WTC11 (cell line): ENCODE data around the gene C20orf96. TPM values are rescaled to one million over a fixed set of nuclear protein-coding genes. Genes with fewer than 3 reads are reported as not detected.

Source experiments
- ATAC-seq: fragments of 200-7000 bp; cut with Tn5 transposase; 2 replicates; pipeline ENCODE4 v1.10.0; 2021; ENCODE audit warnings: mild to moderate bottlenecking, moderate library complexity
- CTCF ChIA-PET: fragments of 300-600 bp; sonication (Branson Sonifier 250); formaldehyde crosslinking; loops from one replicate; lab custom pipeline; 2021; ENCODE audit warnings: antibody characterized with exemption; lab: Charles Lee
- POLR2A ChIA-PET: fragments of 350-600 bp; sonication (Branson Sonifier 250); formaldehyde crosslinking; loops from one replicate; lab custom pipeline; 2021; ENCODE audit warnings: antibody characterized with exemption; lab: Charles Lee
- DNase-seq: peaks from one replicate; pipeline ENCODE4 v3.0.0; 2021; ENCODE audit warnings: low spot score
- H3K27ac Mint-ChIP-seq: 2 replicates; pipeline ENCODE4 v1.8.0; 2021; ENCODE audit warnings: mixed read lengths
- H3K27me3 Mint-ChIP-seq: 2 replicates; pipeline ENCODE4 v1.8.0; 2021; ENCODE audit warnings: low read depth, mild to moderate bottlenecking, moderate library complexity, mixed read lengths
- H3K36me3 Mint-ChIP-seq: 2 replicates; pipeline ENCODE4 v1.8.0; 2021; ENCODE audit warnings: mixed read lengths
- H3K4me1 Mint-ChIP-seq: 2 replicates; pipeline ENCODE4 v1.8.0; 2022; ENCODE audit warnings: mixed read lengths
- H3K4me3 Mint-ChIP-seq: 2 replicates; pipeline ENCODE4 v1.8.0; 2021; ENCODE audit warnings: mild to moderate bottlenecking, moderate library complexity, mixed read lengths
- H3K9me3 Mint-ChIP-seq: 2 replicates; pipeline ENCODE4 v1.8.0; 2021; ENCODE audit warnings: mixed read lengths
- CREM ChIP-seq: sonication (generic); formaldehyde crosslinking; IDR thresholded peaks from 2 replicates; pipeline ENCODE4 v1.8.1; 2022; ENCODE audit warnings: mild to moderate bottlenecking, missing genetic modification reagents, moderate library complexity
- ELF4 ChIP-seq: sonication (generic); formaldehyde crosslinking; IDR thresholded peaks from 2 replicates; pipeline ENCODE4 v1.8.1; 2022; ENCODE audit warnings: low read depth, mild to moderate bottlenecking, moderate library complexity, missing genetic modification reagents
- FOXK1 ChIP-seq: sonication (generic); formaldehyde crosslinking; IDR thresholded peaks from 2 replicates; pipeline ENCODE4 v1.8.0; 2022; ENCODE audit warnings: mild to moderate bottlenecking, moderate library complexity, missing genetic modification reagents
- IRF2 ChIP-seq: sonication (generic); formaldehyde crosslinking; IDR thresholded peaks from 2 replicates; pipeline ENCODE4 v1.8.0; 2022; ENCODE audit warnings: low read depth, missing genetic modification reagents, borderline replicate concordance
- NR2C2 ChIP-seq: sonication (generic); formaldehyde crosslinking; IDR thresholded peaks from 2 replicates; pipeline ENCODE4 v1.8.0; 2022; ENCODE audit warnings: mild to moderate bottlenecking, missing genetic modification reagents
- RELA ChIP-seq: sonication (generic); formaldehyde crosslinking; IDR thresholded peaks from 2 replicates; pipeline ENCODE4 v1.8.1; 2022; ENCODE audit warnings: missing genetic modification reagents, mild to moderate bottlenecking, borderline replicate concordance
- SMAD4 ChIP-seq: sonication (generic); formaldehyde crosslinking; IDR thresholded peaks from 2 replicates; pipeline ENCODE4 v1.8.0; 2022; ENCODE audit warnings: mild to moderate bottlenecking, missing genetic modification reagents
- SP1 ChIP-seq: sonication (generic); formaldehyde crosslinking; conservative IDR thresholded peaks from 2 replicates; pipeline ENCODE4 v1.8.1; 2022; ENCODE audit warnings: missing genetic modification reagents
- ZNF416 ChIP-seq: fragments of 250-450 bp; sonication (Bioruptor Pico); IDR thresholded peaks from 2 replicates; pipeline ENCODE4 v1.9.0; 2021; ENCODE audit warnings: mild to moderate bottlenecking, inconsistent platforms
- total RNA-seq: library from RNA; stranded (reverse); gene quantifications from 3 replicates; pipeline ENCODE4 v1.2.3, GENCODE V29; 2021
- TF ChIP-seq, protein P1 (sequence below): sonication (generic); formaldehyde crosslinking; IDR thresholded peaks from 2 replicates; pipeline ENCODE4 v1.8.0; 2022; ENCODE audit warnings: missing genetic modification reagents
- TF ChIP-seq, protein P2 (sequence below): sonication (generic); formaldehyde crosslinking; IDR thresholded peaks from 2 replicates; pipeline ENCODE4 v1.8.1; 2022; ENCODE audit warnings: missing genetic modification reagents, borderline replicate concordance
- TF ChIP-seq, protein P3 (sequence below): sonication (generic); formaldehyde crosslinking; IDR thresholded peaks from 2 replicates; pipeline ENCODE4 v1.8.1; 2023; ENCODE audit warnings: mild to moderate bottlenecking, missing genetic modification reagents, moderate library complexity
- TF ChIP-seq, protein P4 (sequence below): fragments of 250-450 bp; sonication (Bioruptor Pico); conservative IDR thresholded peaks from 2 replicates; pipeline ENCODE4 v1.9.0; 2021; ENCODE audit warnings: mild to moderate bottlenecking
- TF ChIP-seq, protein P5 (sequence below): fragments of 200-600 bp; IDR thresholded peaks from 2 replicates; pipeline ENCODE4 v1.8.0; 2022; ENCODE audit warnings: antibody characterized with exemption
- TF ChIP-seq, protein P6 (sequence below): sonication (generic); formaldehyde crosslinking; IDR thresholded peaks from 2 replicates; pipeline ENCODE4 v1.8.1; 2022; ENCODE audit warnings: mild to moderate bottlenecking, moderate library complexity, missing genetic modification reagents
- TF ChIP-seq, protein P7 (sequence below): fragments of 250-450 bp; sonication (Bioruptor Pico); IDR thresholded peaks from 2 replicates; pipeline ENCODE4 v1.9.0; 2021; ENCODE audit warnings: mild to moderate bottlenecking, borderline replicate concordance
- TF ChIP-seq, protein P8 (sequence below): sonication (generic); formaldehyde crosslinking; IDR thresholded peaks from 2 replicates; pipeline ENCODE4 v1.8.1; 2023; ENCODE audit warnings: mild to moderate bottlenecking, missing genetic modification reagents

The C20orf96 gene
- total RNA-seq, 1 experiment from 2014 or later = 22.1 TPM

DNA sequence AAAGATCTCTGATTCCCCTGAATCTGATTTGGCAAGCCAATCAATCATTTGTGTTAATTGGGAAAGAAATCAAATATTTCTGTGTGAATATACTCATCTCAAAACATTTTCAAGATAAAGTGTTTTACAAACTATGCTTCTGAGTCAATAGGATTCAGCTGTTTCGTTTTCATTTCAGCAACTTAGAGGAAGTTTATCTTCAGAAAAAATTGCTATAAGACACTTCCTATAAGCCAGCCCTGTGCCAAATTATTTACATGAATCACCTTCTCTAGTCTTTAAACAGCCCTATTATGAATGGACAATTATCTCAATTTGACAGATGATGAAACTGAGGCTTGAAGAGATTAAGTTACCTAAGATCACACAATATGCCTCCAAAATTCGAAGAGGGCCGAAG, 52.6 kb downstream of the C20orf96 start (continued):
- TF ChIP-seq, protein P1, sequence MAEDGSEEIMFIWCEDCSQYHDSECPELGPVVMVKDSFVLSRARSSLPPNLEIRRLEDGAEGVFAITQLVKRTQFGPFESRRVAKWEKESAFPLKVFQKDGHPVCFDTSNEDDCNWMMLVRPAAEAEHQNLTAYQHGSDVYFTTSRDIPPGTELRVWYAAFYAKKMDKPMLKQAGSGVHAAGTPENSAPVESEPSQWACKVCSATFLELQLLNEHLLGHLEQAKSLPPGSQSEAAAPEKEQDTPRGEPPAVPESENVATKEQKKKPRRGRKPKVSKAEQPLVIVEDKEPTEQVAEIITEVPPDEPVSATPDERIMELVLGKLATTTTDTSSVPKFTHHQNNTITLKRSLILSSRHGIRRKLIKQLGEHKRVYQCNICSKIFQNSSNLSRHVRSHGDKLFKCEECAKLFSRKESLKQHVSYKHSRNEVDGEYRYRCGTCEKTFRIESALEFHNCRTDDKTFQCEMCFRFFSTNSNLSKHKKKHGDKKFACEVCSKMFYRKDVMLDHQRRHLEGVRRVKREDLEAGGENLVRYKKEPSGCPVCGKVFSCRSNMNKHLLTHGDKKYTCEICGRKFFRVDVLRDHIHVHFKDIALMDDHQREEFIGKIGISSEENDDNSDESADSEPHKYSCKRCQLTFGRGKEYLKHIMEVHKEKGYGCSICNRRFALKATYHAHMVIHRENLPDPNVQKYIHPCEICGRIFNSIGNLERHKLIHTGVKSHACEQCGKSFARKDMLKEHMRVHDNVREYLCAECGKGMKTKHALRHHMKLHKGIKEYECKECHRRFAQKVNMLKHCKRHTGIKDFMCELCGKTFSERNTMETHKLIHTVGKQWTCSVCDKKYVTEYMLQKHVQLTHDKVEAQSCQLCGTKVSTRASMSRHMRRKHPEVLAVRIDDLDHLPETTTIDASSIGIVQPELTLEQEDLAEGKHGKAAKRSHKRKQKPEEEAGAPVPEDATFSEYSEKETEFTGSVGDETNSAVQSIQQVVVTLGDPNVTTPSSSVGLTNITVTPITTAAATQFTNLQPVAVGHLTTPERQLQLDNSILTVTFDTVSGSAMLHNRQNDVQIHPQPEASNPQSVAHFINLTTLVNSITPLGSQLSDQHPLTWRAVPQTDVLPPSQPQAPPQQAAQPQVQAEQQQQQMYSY (CRISPR knock-in tag) = no peak
- TF ChIP-seq, protein P2, sequence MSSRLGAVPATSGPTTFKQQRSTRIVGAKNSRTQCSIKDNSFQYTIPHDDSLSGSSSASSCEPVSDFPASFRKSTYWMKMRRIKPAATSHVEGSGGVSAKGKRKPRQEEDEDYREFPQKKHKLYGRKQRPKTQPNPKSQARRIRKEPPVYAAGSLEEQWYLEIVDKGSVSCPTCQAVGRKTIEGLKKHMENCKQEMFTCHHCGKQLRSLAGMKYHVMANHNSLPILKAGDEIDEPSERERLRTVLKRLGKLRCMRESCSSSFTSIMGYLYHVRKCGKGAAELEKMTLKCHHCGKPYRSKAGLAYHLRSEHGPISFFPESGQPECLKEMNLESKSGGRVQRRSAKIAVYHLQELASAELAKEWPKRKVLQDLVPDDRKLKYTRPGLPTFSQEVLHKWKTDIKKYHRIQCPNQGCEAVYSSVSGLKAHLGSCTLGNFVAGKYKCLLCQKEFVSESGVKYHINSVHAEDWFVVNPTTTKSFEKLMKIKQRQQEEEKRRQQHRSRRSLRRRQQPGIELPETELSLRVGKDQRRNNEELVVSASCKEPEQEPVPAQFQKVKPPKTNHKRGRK (CRISPR knock-in tag) = no peak
- TF ChIP-seq, all 79 proteins: peak for 0

DNA sequence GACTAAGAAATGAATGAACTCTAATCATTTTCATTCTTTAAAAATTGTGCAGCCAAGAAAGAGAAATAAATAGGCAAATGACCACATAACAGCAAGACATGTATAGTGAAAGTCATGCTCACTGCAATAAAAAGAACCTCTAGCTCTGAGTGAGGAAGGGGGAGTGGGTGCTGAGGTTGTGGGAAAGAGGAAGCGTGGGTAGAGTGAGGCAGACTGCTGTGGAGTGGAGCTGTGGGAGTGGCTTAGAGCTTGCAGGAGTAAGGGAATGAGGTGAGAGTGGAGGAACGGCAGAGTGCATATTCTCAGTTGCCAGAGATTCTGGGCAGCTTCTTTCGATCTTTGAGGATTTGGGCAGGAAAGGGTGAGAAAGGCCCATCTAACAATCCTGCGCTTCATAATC, 53.1 kb downstream of the C20orf96 start:
- no peak for ATAC-seq
- ChIA-PET POLR2A (no interaction called here), CTCF (no interaction called here)
- Mint-ChIP-seq H3K9me3 (no peaks in the 10 kb centered on the region), H3K4me1 (no peaks in the 10 kb centered on the region), H3K27ac (no peak overlapping the region), H3K4me3 (no peak overlapping the region), H3K36me3 (no peaks in the 10 kb centered on the region), H3K27me3 (peaks cover 97% of the 10 kb centered on the region)
- no peak for DNase-seq
- TF ChIP-seq, protein P3, sequence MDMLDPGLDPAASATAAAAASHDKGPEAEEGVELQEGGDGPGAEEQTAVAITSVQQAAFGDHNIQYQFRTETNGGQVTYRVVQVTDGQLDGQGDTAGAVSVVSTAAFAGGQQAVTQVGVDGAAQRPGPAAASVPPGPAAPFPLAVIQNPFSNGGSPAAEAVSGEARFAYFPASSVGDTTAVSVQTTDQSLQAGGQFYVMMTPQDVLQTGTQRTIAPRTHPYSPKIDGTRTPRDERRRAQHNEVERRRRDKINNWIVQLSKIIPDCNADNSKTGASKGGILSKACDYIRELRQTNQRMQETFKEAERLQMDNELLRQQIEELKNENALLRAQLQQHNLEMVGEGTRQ = no peak
- TF ChIP-seq, protein P4, sequence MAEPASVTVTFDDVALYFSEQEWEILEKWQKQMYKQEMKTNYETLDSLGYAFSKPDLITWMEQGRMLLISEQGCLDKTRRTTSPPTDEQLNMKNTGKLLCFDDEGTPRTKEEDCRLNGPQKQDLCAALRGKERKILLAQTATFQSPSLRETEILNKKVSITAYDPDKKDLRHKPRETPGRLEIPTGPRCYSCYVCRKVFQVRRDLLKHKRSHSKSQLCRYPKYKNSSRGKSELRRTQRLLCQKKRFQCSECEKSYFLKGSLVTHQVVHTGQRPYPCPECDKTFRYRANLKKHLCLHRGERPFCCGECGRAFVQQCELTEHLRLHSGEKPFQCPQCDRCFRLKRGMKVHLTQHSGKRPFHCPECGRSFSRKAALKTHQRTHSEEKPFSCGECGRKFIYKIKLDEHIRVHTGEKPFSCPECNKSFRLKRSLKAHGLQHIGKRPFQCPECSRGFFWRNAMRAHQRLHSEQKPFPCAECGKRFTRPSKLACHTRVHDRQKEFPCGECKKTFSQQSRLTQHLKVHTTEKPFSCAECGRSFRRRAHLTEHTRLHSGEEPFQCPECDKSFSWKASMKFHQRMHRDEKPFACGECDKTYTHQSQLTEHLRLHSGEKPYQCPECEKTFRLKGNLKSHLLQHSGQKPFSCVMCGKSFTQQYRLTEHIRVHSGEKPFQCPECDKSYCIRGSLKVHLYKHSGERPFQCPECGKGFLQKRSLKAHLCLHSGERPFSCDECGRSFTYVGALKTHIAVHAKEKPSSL (CRISPR knock-in tag) = no peak
- TF ChIP-seq IRF2 (CRISPR knock-in tag) (no peak), ZNF416 (CRISPR knock-in tag) (no peak), SP1 (CRISPR knock-in tag) (no peak), NR2C2 (no peak), FOXK1 (no peak), CREM (CRISPR knock-in tag) (no peak), SMAD4 (CRISPR knock-in tag) (no peak), ELF4 (CRISPR knock-in tag) (no peak), RELA (no peak)
- TF ChIP-seq, protein P5, sequence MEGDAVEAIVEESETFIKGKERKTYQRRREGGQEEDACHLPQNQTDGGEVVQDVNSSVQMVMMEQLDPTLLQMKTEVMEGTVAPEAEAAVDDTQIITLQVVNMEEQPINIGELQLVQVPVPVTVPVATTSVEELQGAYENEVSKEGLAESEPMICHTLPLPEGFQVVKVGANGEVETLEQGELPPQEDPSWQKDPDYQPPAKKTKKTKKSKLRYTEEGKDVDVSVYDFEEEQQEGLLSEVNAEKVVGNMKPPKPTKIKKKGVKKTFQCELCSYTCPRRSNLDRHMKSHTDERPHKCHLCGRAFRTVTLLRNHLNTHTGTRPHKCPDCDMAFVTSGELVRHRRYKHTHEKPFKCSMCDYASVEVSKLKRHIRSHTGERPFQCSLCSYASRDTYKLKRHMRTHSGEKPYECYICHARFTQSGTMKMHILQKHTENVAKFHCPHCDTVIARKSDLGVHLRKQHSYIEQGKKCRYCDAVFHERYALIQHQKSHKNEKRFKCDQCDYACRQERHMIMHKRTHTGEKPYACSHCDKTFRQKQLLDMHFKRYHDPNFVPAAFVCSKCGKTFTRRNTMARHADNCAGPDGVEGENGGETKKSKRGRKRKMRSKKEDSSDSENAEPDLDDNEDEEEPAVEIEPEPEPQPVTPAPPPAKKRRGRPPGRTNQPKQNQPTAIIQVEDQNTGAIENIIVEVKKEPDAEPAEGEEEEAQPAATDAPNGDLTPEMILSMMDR = no peak
- TF ChIP-seq, protein P6, sequence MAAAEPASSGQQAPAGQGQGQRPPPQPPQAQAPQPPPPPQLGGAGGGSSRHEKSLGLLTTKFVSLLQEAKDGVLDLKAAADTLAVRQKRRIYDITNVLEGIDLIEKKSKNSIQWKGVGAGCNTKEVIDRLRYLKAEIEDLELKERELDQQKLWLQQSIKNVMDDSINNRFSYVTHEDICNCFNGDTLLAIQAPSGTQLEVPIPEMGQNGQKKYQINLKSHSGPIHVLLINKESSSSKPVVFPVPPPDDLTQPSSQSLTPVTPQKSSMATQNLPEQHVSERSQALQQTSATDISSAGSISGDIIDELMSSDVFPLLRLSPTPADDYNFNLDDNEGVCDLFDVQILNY (CRISPR knock-in tag) = no peak
- TF ChIP-seq, protein P7, sequence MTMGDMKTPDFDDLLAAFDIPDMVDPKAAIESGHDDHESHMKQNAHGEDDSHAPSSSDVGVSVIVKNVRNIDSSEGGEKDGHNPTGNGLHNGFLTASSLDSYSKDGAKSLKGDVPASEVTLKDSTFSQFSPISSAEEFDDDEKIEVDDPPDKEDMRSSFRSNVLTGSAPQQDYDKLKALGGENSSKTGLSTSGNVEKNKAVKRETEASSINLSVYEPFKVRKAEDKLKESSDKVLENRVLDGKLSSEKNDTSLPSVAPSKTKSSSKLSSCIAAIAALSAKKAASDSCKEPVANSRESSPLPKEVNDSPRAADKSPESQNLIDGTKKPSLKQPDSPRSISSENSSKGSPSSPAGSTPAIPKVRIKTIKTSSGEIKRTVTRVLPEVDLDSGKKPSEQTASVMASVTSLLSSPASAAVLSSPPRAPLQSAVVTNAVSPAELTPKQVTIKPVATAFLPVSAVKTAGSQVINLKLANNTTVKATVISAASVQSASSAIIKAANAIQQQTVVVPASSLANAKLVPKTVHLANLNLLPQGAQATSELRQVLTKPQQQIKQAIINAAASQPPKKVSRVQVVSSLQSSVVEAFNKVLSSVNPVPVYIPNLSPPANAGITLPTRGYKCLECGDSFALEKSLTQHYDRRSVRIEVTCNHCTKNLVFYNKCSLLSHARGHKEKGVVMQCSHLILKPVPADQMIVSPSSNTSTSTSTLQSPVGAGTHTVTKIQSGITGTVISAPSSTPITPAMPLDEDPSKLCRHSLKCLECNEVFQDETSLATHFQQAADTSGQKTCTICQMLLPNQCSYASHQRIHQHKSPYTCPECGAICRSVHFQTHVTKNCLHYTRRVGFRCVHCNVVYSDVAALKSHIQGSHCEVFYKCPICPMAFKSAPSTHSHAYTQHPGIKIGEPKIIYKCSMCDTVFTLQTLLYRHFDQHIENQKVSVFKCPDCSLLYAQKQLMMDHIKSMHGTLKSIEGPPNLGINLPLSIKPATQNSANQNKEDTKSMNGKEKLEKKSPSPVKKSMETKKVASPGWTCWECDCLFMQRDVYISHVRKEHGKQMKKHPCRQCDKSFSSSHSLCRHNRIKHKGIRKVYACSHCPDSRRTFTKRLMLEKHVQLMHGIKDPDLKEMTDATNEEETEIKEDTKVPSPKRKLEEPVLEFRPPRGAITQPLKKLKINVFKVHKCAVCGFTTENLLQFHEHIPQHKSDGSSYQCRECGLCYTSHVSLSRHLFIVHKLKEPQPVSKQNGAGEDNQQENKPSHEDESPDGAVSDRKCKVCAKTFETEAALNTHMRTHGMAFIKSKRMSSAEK (CRISPR knock-in tag) = no peak
- TF ChIP-seq, protein P8, sequence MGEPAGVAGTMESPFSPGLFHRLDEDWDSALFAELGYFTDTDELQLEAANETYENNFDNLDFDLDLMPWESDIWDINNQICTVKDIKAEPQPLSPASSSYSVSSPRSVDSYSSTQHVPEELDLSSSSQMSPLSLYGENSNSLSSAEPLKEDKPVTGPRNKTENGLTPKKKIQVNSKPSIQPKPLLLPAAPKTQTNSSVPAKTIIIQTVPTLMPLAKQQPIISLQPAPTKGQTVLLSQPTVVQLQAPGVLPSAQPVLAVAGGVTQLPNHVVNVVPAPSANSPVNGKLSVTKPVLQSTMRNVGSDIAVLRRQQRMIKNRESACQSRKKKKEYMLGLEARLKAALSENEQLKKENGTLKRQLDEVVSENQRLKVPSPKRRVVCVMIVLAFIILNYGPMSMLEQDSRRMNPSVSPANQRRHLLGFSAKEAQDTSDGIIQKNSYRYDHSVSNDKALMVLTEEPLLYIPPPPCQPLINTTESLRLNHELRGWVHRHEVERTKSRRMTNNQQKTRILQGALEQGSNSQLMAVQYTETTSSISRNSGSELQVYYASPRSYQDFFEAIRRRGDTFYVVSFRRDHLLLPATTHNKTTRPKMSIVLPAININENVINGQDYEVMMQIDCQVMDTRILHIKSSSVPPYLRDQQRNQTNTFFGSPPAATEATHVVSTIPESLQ (CRISPR knock-in tag) = no peak
